HCT116 (cell line): ENCODE results near the gene EML4. TPM values are rescaled to one million over a fixed set of nuclear protein-coding genes. Genes with fewer than 3 reads are reported as not detected.

Experiments used
- ATAC-seq: fragments of 200-7000 bp; cut with Tn5 transposase; 2 replicates; pipeline ENCODE4 v1.9.1; 2020; ENCODE audit warnings: mild to moderate bottlenecking, moderate library complexity
- BruUV-seq: library from RNA; stranded (reverse); fragments of 400-500 nt; replicated peaks from 2 replicates; lab custom pipeline; 2021; lab: Mats Ljungman, UMichigan
- CTCF ChIA-PET: fragments of 300-600 bp; sonication (Branson Sonifier 250); formaldehyde crosslinking; loops from one replicate; lab custom pipeline; 2021; ENCODE audit warnings: antibody characterized with exemption; lab: Charles Lee
- POLR2A ChIA-PET: fragments of 300-600, 350-600 bp; sonication (Branson Sonifier 250); formaldehyde crosslinking; loops from one replicate; lab custom pipeline; 2021; ENCODE audit warnings: antibody characterized with exemption; lab: Charles Lee
- RAD21 ChIA-PET, 2 experiments: fragments of 300-600 bp; sonication (Branson Sonifier 250); formaldehyde crosslinking; loops; one replicate each; lab custom pipeline; 2023; ENCODE audit warnings: low total read pairs in 2 of 2; ENCODE audit not compliant: uncharacterized antibody in 2 of 2, unreplicated experiment in 2 of 2, low non-redundant PET in 1 of 2; lab: Charles Lee
- DNase-seq: peaks from one replicate; pipeline ENCODE4 v3.0.0-alpha.2; 2010; ENCODE audit warnings: low read depth, low spot score
- H2AFZ ChIP-seq: fragments of 200-600 bp; shearing (Covaris generic), sonication (generic); 2 replicates; pipeline ENCODE4 v1.6.1; 2017; ENCODE audit warnings: low read depth, mixed run types, mixed read lengths, antibody characterized with exemption, low read length; ENCODE audit not compliant: poor library complexity, severe bottlenecking
- H3K27ac ChIP-seq: 2 replicates; pipeline ENCODE4 v1.5.1; 2012; ENCODE audit warnings: low read depth, low read length
- H3K27me3 ChIP-seq: fragments of 200-600 bp; sonication (generic); 2 replicates; pipeline ENCODE4 v1.6.1; 2016; ENCODE audit warnings: mixed run types, low read length, mixed read lengths; ENCODE audit not compliant: insufficient read depth
- H3K36me3 ChIP-seq, 2 experiments: fragments of 200-500 bp in 1 of 2; fragments of 200-600 bp in 1 of 2; sonication (Bioruptor generic) in 1 of 2; sonication (generic) in 1 of 2; 2 replicates each; pipeline versions ENCODE4 v1.5.1 to v1.6.1; 2014 to 2016; ENCODE audit warnings: low read length in 2 of 2, inconsistent platforms in 1 of 2, mixed read lengths in 1 of 2, mixed run types in 1 of 2; ENCODE audit not compliant: insufficient read depth in 2 of 2, control insufficient read depth in 1 of 2
- H3K4me1 ChIP-seq, 2 experiments: fragments of 200-600 bp in 1 of 2; sonication (generic) in 1 of 2; 2 replicates each; pipeline versions ENCODE4 v1.5.1 to v1.6.1; 2012 to 2017; ENCODE audit warnings: low read length in 2 of 2, inconsistent platforms in 1 of 2, mild to moderate bottlenecking in 1 of 2, mixed read lengths in 1 of 2, mixed run types in 1 of 2, moderate library complexity in 1 of 2; ENCODE audit not compliant: insufficient read depth in 2 of 2, control insufficient read depth in 1 of 2
- H3K4me2 ChIP-seq: fragments of 200-600 bp; sonication (generic); 2 replicates; pipeline ENCODE4 v1.6.1; 2017; ENCODE audit warnings: mixed run types, low read length, mixed read lengths
- H3K4me3 ChIP-seq, 2 experiments: fragments of 200-600 bp in 1 of 2; sonication (generic) in 1 of 2; replicated peaks in 1 of 2; 2 replicates each; pipeline ENCODE4 v1.5.1; 2011 to 2016; ENCODE audit warnings: low read length in 2 of 2, control low read depth in 1 of 2, low read depth in 1 of 2, mild to moderate bottlenecking in 1 of 2, mixed read lengths in 1 of 2, mixed run types in 1 of 2
- H3K79me2 ChIP-seq: fragments of 200-600 bp; sonication (generic); 2 replicates; pipeline ENCODE4 v1.6.1; 2017; ENCODE audit warnings: mild to moderate bottlenecking, mixed run types, low read length, moderate library complexity, mixed read lengths; ENCODE audit not compliant: insufficient read depth
- H3K9ac ChIP-seq: fragments of 200-600 bp; sonication (generic); 2 replicates; pipeline ENCODE4 v1.6.1; 2016; ENCODE audit warnings: low read length, mixed read lengths
- H3K9me2 ChIP-seq: fragments of 200-600 bp; sonication (generic), shearing (Covaris generic); 2 replicates; pipeline ENCODE4 v1.6.1; 2017; ENCODE audit warnings: mixed run types, mild to moderate bottlenecking, moderate library complexity; ENCODE audit not compliant: insufficient read depth
- H3K9me3 ChIP-seq, 2 experiments: fragments of 200-500 bp in 1 of 2; fragments of 200-600 bp in 1 of 2; sonication (Bioruptor generic) in 1 of 2; sonication (generic) in 1 of 2; 2 replicates each; pipeline ENCODE4 v1.6.1; 2014 to 2017; ENCODE audit warnings: low read length in 2 of 2, mixed read lengths in 2 of 2, inconsistent platforms in 1 of 2, low read depth in 1 of 2, mild to moderate bottlenecking in 1 of 2, mixed run types in 1 of 2, moderate library complexity in 1 of 2; ENCODE audit not compliant: control insufficient read depth in 1 of 2, insufficient read depth in 1 of 2
- H4K20me1 ChIP-seq: fragments of 200-600 bp; sonication (generic), shearing (Covaris generic); 2 replicates; pipeline ENCODE4 v1.6.1; 2017; ENCODE audit warnings: mixed run types, mild to moderate bottlenecking, moderate library complexity; ENCODE audit not compliant: insufficient read depth
- CEBPB ChIP-seq: IDR thresholded peaks from 2 replicates; pipeline ENCODE4 v1.6.1; 2012; ENCODE audit warnings: low read depth
- EGR1 ChIP-seq: IDR thresholded peaks from 2 replicates; pipeline ENCODE4 v1.6.1; 2012; ENCODE audit warnings: low read depth
- EZH2 ChIP-seq: fragments of 200-600 bp; sonication (generic); IDR thresholded peaks from 2 replicates; pipeline ENCODE4 v1.6.1; 2017; ENCODE audit warnings: antibody characterized with exemption, mixed run types
- EZH2phosphoT487 ChIP-seq: fragments of 200-600 bp; IDR thresholded peaks from 2 replicates; pipeline ENCODE4 v1.6.1; 2018; ENCODE audit warnings: antibody characterized with exemption, borderline replicate concordance
- JUND ChIP-seq: IDR thresholded peaks from 2 replicates; pipeline ENCODE4 v1.6.1; 2012
- POLR2A ChIP-seq: IDR thresholded peaks from 2 replicates; pipeline ENCODE4 v1.7.0; 2011; ENCODE audit warnings: borderline replicate concordance; ENCODE audit not compliant: insufficient read depth, insufficient read length; ENCODE audit errors: extremely low read depth
- POLR2AphosphoS5 ChIP-seq: IDR thresholded peaks from 2 replicates; pipeline ENCODE4 v1.6.1; 2011; ENCODE audit warnings: mild to moderate bottlenecking, low read depth, low read length, moderate library complexity
- RAD21 ChIP-seq: IDR thresholded peaks from 2 replicates; pipeline ENCODE4 v1.6.1; 2012; ENCODE audit warnings: low read depth, mild to moderate bottlenecking
- SIN3A ChIP-seq: IDR thresholded peaks from 2 replicates; pipeline ENCODE4 v1.6.1; 2012; ENCODE audit warnings: low read depth
- SRF ChIP-seq: IDR thresholded peaks from 2 replicates; pipeline ENCODE4 v1.6.1; 2012; ENCODE audit warnings: low read depth
- TCF7L2 ChIP-seq: IDR thresholded peaks from 2 replicates; pipeline ENCODE4 v1.7.0; 2011; ENCODE audit warnings: borderline replicate concordance, inconsistent platforms; ENCODE audit not compliant: insufficient read depth, insufficient read length; ENCODE audit errors: extremely low read depth
- YY1 ChIP-seq: IDR thresholded peaks from 2 replicates; pipeline ENCODE4 v1.6.1; 2011; ENCODE audit warnings: low read length, low read depth, moderate library complexity, mild to moderate bottlenecking; ENCODE audit not compliant: insufficient replicate concordance; ENCODE audit errors: extremely low read depth
- intact Hi-C: fragments of 100-400 bp; cut with micrococcal nuclease; formaldehyde crosslinking; loops from 2 replicates; pipeline ENCODE4 v1.10.0; 2022
- total RNA-seq: library from RNA; stranded (reverse); gene quantifications from one replicate; pipeline ENCODE4 v1.2.1, GENCODE V29; 2021; ENCODE audit not compliant: unreplicated experiment
- TF ChIP-seq, protein P1 (sequence below): IDR thresholded peaks from 2 replicates; pipeline ENCODE4 v1.6.1; 2012
- TF ChIP-seq, protein P2 (sequence below), 3 experiments: fragments of 200-600 bp in 1 of 3; sonication (generic) in 1 of 3; IDR thresholded peaks in 2 of 3; conservative IDR thresholded peaks in 1 of 3; 2 replicates each; pipeline ENCODE4 v1.5.1; 2012 to 2017; ENCODE audit warnings: low read depth in 2 of 3, low read length in 2 of 3, antibody characterized with exemption in 1 of 3, borderline replicate concordance in 1 of 3, control low read depth in 1 of 3, mild to moderate bottlenecking in 1 of 3, mixed read lengths in 1 of 3, mixed run types in 1 of 3, moderate library complexity in 1 of 3; ENCODE audit not compliant: insufficient read depth in 1 of 3
- TF ChIP-seq, protein P3 (sequence below): IDR thresholded peaks from 2 replicates; pipeline ENCODE4 v1.6.1; 2011; ENCODE audit warnings: mild to moderate bottlenecking, low read length, moderate library complexity; ENCODE audit not compliant: insufficient replicate concordance; ENCODE audit errors: extremely low read depth

Gene EML4
- total RNA-seq, 1 experiment from 2014 or later: 53.5 TPM

DNA sequence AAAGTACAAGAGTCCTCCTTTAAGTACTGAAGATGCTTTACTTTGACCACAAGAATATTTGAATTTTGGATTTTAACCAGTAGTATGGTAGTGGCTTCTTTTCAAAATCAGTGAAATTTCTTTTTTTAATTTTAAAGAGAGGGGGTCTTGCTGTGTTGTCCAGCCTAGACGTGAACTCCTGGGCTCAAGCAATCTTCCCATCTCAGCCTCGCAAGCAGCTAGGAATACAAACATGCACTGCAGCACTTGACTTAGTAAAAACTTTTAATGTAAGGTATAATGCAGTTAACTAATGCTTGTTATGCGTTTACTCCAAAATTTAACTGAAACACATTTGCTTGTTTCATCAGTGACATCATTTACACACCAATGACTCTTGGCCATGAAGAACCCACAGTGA, 49.6 kb downstream of the EML4 start:
- Histone ChIP-seq H3K9me3 (no peaks in the 10 kb centered on the region), H3K27me3 (no peaks in the 10 kb centered on the region), H3K9ac (no peak overlapping the region), H3K27ac (no peak overlapping the region), H3K36me3 (no peaks in the 10 kb centered on the region), H2AFZ (no peak overlapping the region), H3K79me2 (peaks cover 59% of the 10 kb centered on the region), H3K4me2 (no peak overlapping the region), H4K20me1 (no peaks in the 10 kb centered on the region), H3K4me1 (no peaks in the 10 kb centered on the region), H3K9me2 (no peaks in the 10 kb centered on the region), H3K4me3 (no peak overlapping the region)
- intact Hi-C loops: no loop called here
- BruUV-seq: no TSS peak
- ChIA-PET CTCF (no interaction called here), RAD21 (no interaction called here), POLR2A (no interaction called here)
- DNase-seq (no peak), ATAC-seq (no peak)
- TF ChIP-seq RAD21 (no peak), YY1 (no peak), POLR2AphosphoS5 (no peak), POLR2A (no peak), SIN3A (no peak), EZH2phosphoT487 (no peak), CEBPB (no peak), EZH2 (no peak), TCF7L2 (no peak), JUND (no peak), EGR1 (no peak), SRF (no peak)
- TF ChIP-seq, protein P1, sequence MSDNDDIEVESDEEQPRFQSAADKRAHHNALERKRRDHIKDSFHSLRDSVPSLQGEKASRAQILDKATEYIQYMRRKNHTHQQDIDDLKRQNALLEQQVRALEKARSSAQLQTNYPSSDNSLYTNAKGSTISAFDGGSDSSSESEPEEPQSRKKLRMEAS: no peak
- TF ChIP-seq, protein P2, sequence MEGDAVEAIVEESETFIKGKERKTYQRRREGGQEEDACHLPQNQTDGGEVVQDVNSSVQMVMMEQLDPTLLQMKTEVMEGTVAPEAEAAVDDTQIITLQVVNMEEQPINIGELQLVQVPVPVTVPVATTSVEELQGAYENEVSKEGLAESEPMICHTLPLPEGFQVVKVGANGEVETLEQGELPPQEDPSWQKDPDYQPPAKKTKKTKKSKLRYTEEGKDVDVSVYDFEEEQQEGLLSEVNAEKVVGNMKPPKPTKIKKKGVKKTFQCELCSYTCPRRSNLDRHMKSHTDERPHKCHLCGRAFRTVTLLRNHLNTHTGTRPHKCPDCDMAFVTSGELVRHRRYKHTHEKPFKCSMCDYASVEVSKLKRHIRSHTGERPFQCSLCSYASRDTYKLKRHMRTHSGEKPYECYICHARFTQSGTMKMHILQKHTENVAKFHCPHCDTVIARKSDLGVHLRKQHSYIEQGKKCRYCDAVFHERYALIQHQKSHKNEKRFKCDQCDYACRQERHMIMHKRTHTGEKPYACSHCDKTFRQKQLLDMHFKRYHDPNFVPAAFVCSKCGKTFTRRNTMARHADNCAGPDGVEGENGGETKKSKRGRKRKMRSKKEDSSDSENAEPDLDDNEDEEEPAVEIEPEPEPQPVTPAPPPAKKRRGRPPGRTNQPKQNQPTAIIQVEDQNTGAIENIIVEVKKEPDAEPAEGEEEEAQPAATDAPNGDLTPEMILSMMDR (IDR thresholded peaks at IDR 0.05 in 2 of 3, conservative IDR thresholded peaks at IDR 0.05 in 1 of 3; ENCODE audit: borderline replicate concordance in 1 of 3, insufficient read depth in 1 of 3, low read depth in 2 of 3, low read length in 2 of 3): no peak
- TF ChIP-seq, protein P3, sequence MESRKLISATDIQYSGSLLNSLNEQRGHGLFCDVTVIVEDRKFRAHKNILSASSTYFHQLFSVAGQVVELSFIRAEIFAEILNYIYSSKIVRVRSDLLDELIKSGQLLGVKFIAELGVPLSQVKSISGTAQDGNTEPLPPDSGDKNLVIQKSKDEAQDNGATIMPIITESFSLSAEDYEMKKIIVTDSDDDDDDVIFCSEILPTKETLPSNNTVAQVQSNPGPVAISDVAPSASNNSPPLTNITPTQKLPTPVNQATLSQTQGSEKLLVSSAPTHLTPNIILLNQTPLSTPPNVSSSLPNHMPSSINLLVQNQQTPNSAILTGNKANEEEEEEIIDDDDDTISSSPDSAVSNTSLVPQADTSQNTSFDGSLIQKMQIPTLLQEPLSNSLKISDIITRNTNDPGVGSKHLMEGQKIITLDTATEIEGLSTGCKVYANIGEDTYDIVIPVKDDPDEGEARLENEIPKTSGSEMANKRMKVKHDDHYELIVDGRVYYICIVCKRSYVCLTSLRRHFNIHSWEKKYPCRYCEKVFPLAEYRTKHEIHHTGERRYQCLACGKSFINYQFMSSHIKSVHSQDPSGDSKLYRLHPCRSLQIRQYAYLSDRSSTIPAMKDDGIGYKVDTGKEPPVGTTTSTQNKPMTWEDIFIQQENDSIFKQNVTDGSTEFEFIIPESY: no peak
